ENCODE measurements around the gene SMAD3.

- TF ChIP-seq EGR1 (IDR thresholded peaks at IDR 0.05; ENCODE audit: borderline replicate concordance in 1 of 2, low read depth in 2 of 2, low read length in 2 of 2) (no peak), MTA3 (IDR thresholded peaks at IDR 0.05; ENCODE audit: borderline replicate concordance, low read length) (no peak), EZH2 (IDR thresholded peaks at IDR 0.05; ENCODE audit: borderline replicate concordance, control insufficient read depth, low read depth, low read length) (no peak), CEBPB (IDR thresholded peaks at IDR 0.05; ENCODE audit: borderline replicate concordance in 1 of 2, low read depth in 2 of 2, low read length in 2 of 2) (no peak)
Observed at GRCh38 chr15:67145312-67145610, 79.9 kb downstream of the SMAD3 start.
